ENCODE data around the gene DAAM2.

GRCh38 chr6:39773782-39774181, 18.4 kb upstream of the DAAM2 start:
- no peak for TF ChIP-seq CTCF (conservative IDR thresholded peaks at IDR 0.05; ENCODE audit: low read depth, low read length)
- no peak for TF ChIP-seq EZH2 (IDR thresholded peaks at IDR 0.05; ENCODE audit: borderline replicate concordance, low read depth, low read length, poor library complexity, severe bottlenecking)

All from A673 (cell line).